GM12891 (cell line): Measurements from ENCODE around the gene GARIN6.

Experiments used
- PAX5 ChIP-seq: IDR thresholded peaks from 2 replicates; pipeline ENCODE4 v1.6.1; 2011; ENCODE audit warnings: low read length, moderate library complexity, mild to moderate bottlenecking; ENCODE audit not compliant: insufficient read depth, severe bottlenecking
- POLR2A ChIP-seq: IDR thresholded peaks from 2 replicates; pipeline ENCODE4 v1.6.1; 2011; ENCODE audit warnings: low read depth, low read length, control low read depth
- POLR2AphosphoS5 ChIP-seq: IDR thresholded peaks from 2 replicates; pipeline ENCODE4 v1.6.1; 2011; ENCODE audit warnings: low read depth, low read length, control low read depth
- TAF1 ChIP-seq: IDR thresholded peaks from 2 replicates; pipeline ENCODE4 v1.6.1; 2011; ENCODE audit warnings: low read depth, low read length, control low read depth

- TF ChIP-seq POLR2AphosphoS5 (no peak), POLR2A (no peak), TAF1 (no peak), PAX5 (no peak)
These were observed 28.9 kb upstream of the GARIN6 start for GRCh38 chr12:99618657-99619056.
